ENCODE data around the gene CAPS.

DNA sequence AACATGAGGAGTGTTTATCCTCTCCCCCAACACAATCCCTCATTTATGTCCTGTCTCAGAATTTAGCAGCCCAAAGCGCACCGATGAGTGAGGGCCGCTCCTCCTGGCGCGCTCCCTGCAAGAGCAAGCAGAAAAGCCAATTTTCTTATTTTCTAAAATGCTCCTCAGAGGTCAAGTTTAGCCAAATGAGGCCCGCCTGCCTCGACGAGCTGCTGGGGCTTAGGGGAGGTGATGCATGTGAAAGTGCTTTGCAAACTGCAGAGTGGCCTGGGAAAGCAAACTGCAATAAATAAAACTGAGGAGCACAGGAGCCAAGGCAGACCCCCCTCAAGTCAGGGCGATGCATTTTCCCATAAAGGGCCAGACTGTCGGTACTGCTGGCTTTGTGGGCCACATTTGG lies 29.0 kb downstream of the CAPS start:
- TF ChIP-seq, protein P1, sequence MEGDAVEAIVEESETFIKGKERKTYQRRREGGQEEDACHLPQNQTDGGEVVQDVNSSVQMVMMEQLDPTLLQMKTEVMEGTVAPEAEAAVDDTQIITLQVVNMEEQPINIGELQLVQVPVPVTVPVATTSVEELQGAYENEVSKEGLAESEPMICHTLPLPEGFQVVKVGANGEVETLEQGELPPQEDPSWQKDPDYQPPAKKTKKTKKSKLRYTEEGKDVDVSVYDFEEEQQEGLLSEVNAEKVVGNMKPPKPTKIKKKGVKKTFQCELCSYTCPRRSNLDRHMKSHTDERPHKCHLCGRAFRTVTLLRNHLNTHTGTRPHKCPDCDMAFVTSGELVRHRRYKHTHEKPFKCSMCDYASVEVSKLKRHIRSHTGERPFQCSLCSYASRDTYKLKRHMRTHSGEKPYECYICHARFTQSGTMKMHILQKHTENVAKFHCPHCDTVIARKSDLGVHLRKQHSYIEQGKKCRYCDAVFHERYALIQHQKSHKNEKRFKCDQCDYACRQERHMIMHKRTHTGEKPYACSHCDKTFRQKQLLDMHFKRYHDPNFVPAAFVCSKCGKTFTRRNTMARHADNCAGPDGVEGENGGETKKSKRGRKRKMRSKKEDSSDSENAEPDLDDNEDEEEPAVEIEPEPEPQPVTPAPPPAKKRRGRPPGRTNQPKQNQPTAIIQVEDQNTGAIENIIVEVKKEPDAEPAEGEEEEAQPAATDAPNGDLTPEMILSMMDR (IDR thresholded peaks at IDR 0.05 in 4 of 5, conservative IDR thresholded peaks at IDR 0.05 in 1 of 5), result no peak
- no peak for TF ChIP-seq POLR2A (IDR thresholded peaks at IDR 0.05)
